Heart left ventricle (tissue), 16 donors: Measurements from ENCODE around the gene EPHA5. TPM values are rescaled to one million over a fixed set of nuclear protein-coding genes. Genes with fewer than 3 reads are reported as not detected.

ENCODE experiments used
- ATAC-seq, 4 donors: fragments of 200-7000 bp; cut with Tn5 transposase; one replicate each; pipeline ENCODE4 v1.9.1; 2020 to 2022; ENCODE audit warnings: moderate library complexity in 4 of 4, mild to moderate bottlenecking in 3 of 4, moderate number of reproducible peaks in 1 of 4
- DNase-seq, 5 donors: peaks; one replicate each; pipeline ENCODE4 v3.0.0-alpha.2; 2020
- H3K27ac ChIP-seq, 12 donors: fragments of 200-600 bp; sonication (generic) in 4 of 12; one replicate each; pipeline versions ENCODE4 v1.5.0 to v1.8.0; 2016 to 2022; ENCODE audit warnings: mild to moderate bottlenecking in 2 of 12
- H3K27me3 ChIP-seq, 9 donors: fragments of 200-600 bp; sonication (generic) in 2 of 9; one replicate each; pipeline versions ENCODE4 v1.5.1 to v1.8.0; 2016 to 2022; ENCODE audit warnings: mild to moderate bottlenecking in 3 of 9
- H3K36me3 ChIP-seq, 9 donors: fragments of 200-600 bp; sonication (generic) in 2 of 9; one replicate each; pipeline versions ENCODE4 v1.5.0 to v1.8.0; 2018 to 2022; ENCODE audit warnings: mild to moderate bottlenecking in 2 of 9
- H3K4me1 ChIP-seq, 12 donors: fragments of 200-600 bp; sonication (generic) in 4 of 12; one replicate each; pipeline versions ENCODE4 v1.5.0 to v1.8.0; 2016 to 2022; ENCODE audit warnings: mild to moderate bottlenecking in 3 of 12
- H3K4me3 ChIP-seq, 12 donors: fragments of 200-600 bp; sonication (generic) in 4 of 12; one replicate each; pipeline versions ENCODE4 v1.5.0 to v1.8.0; 2017 to 2022; ENCODE audit warnings: mild to moderate bottlenecking in 9 of 12, moderate library complexity in 4 of 12
- H3K9me3 ChIP-seq, 12 donors: fragments of 200-600 bp; sonication (generic) in 4 of 12; one replicate each; pipeline versions ENCODE4 v1.5.0 to v1.8.0; 2016 to 2022; ENCODE audit warnings: mild to moderate bottlenecking in 1 of 12
- CTCF ChIP-seq, 12 donors: fragments of 200-600 bp; sonication (generic) in 4 of 12; IDR thresholded peaks; one replicate each; pipeline versions ENCODE4 v1.5.0 to v1.8.0; 2018 to 2022; ENCODE audit warnings: antibody characterized with exemption in 12 of 12, mild to moderate bottlenecking in 5 of 12
- POLR2A ChIP-seq, 2 donors: fragments of 450-650 bp; IDR thresholded peaks; one replicate each; pipeline ENCODE4 v1.6.1; 2017; ENCODE audit warnings: antibody characterized with exemption in 2 of 2, mild to moderate bottlenecking in 2 of 2, moderate library complexity in 2 of 2
- WGBS, 4 donors: extraction: QIAGEN DNeasy Blood & Tissue Kit in 2 of 4; methylation state at CpG; one replicate each; pipeline versions ENCODE4 v1.1.5 to v1.1.7; 2013 to 2018; 5-methylcytosine and 5-hydroxymethylcytosine counted together
- intact Hi-C, 10 donors: fragments of 100-400 bp; cut with DNase I; formaldehyde crosslinking; loops; one replicate each; pipeline versions ENCODE4 v1.11.1 to v1.14.2; 2022
- polyA plus RNA-seq, 2 donors: library from polyadenylated mRNA; stranded (reverse); fragments of 200-250 nt; gene quantifications; one replicate each; pipeline ENCODE4 v1.2.3, GENCODE V29; 2013
- total RNA-seq, 9 donors: library from RNA; depleted of rRNA in 2 of 9; stranded (reverse); fragments of >200 nt in 2 of 9; fragmentation: NEBNext Ultra II Directional in 3 of 9; extraction: Animal tissue kit (Norgen Biotek cat#: 25700) in 3 of 9; gene quantifications; one replicate each; pipeline versions ENCODE4 v1.1.0 to v1.2.4, GENCODE V29; 2016 to 2023
- donor health status: ischemic (EF 13 %, LVEDD 7.1; RV severe dilation, severe dysfunction).
- donor health status: healthy with polysubstance abuse.
- donor health status: DM: no; HTN: yes; CAD: no.
- donor health status: DM: no; HTN: no; CAD: no.
- donor health status: ischemic (EF 25% LVEDD 6.9; RV normal size, moderate dysfunction).
- donor health status: ischemic (EF 25% LVEDD 5.7; RV mildly dilated, moderate dysfunction).
- donor health status: healthy.
- donor health status: DM: yes; HTN: yes; CAD: no.
- donor health status: ischemic (EF 35%, LVEDD 5.7; RV mildly dilated, moderate dysfunction).
- donor health status: nonischemic (EF 11% LVEDD 7.7; RV severe dilation, severe dysfunction).
- donor health status: DM: yes; HTN: yes; CAD: no.
- donor health status: PGD.
- donor health status: ischemic (EF 29% LVEDD 5.4; RV normal size, mild dysfunction).
- donor health status: nonischemic (EF 23%, LVEDD 6.1; RV moderate dilation, normal function).

Gene EPHA5
- total and polyA plus RNA-seq, 11 donors: 0.01 to 0.56 (median 0.12) TPM; not detected in 2

GRCh38 chr4:65420036-65420435 lies 250.3 kb downstream of the EPHA5 start:
- Histone ChIP-seq H3K9me3 (no peaks in the 10 kb centered on the region), H3K4me1 (no peaks in the 10 kb centered on the region), H3K27me3 (no peaks in the 10 kb centered on the region), H3K27ac (no peak overlapping the region), H3K36me3 (no peaks in the 10 kb centered on the region), H3K4me3 (no peak overlapping the region)
- intact Hi-C loops: no loop called here
- no peak for DNase-seq
- TF ChIP-seq CTCF (IDR thresholded peaks at IDR 0.05) (no peak), POLR2A (IDR thresholded peaks at IDR 0.05) (no peak)
- no peak for ATAC-seq

- H3K4me3 ChIP-seq: no peak overlapping the region
- H3K36me3 ChIP-seq: no peaks in the 10 kb centered on the region
- H3K4me1 ChIP-seq: no peaks in the 10 kb centered on the region
- intact Hi-C loops: no loop called here
- no peak for TF ChIP-seq POLR2A (IDR thresholded peaks at IDR 0.05)
- no peak for TF ChIP-seq CTCF (IDR thresholded peaks at IDR 0.05)
- H3K27me3 ChIP-seq: no peaks in the 10 kb centered on the region
- H3K9me3 ChIP-seq: no peaks in the 10 kb centered on the region
- ATAC-seq: peak; percentile 66 to 79 (median 73)
- WGBS, 4 donors: 6 to 16% (median 12%) methylated on average over 3 of the region's 3 CpGs
- peak in 3 of 5 donors; percentile 36 to 63 (median 51) for DNase-seq
- H3K27ac ChIP-seq: no peak overlapping the region
Observed at GRCh38 chr4:65416891-65417290, 253.4 kb downstream of the EPHA5 start.

GRCh38 chr4:65407483-65407882 lies 262.8 kb downstream of the EPHA5 start:
- Histone ChIP-seq H3K4me1 (no peaks in the 10 kb centered on the region), H3K9me3 (peaks cover 0 to 5% (median 0%) of the 10 kb centered on the region in 12 donors), H3K27me3 (no peaks in the 10 kb centered on the region), H3K4me3 (no peak overlapping the region), H3K27ac (no peak overlapping the region), H3K36me3 (no peaks in the 10 kb centered on the region)
- intact Hi-C loops: no loop called here
- ATAC-seq (no peak), DNase-seq (no peak)
- WGBS, 4 donors: 82 to 91% (median 84%) methylated on average over 4 of the region's 4 CpGs
- no peak for TF ChIP-seq CTCF (IDR thresholded peaks at IDR 0.05)
- TF ChIP-seq POLR2A (IDR thresholded peaks at IDR 0.05): no peak

- TF ChIP-seq CTCF (IDR thresholded peaks at IDR 0.05): peak in 3 of 12 donors; percentile 21 to 48 (median 41)
- no peak for TF ChIP-seq POLR2A (IDR thresholded peaks at IDR 0.05)
- intact Hi-C loops: no loop called here
- ATAC-seq: no peak
Observed at GRCh38 chr4:65401083-65401482, 269.2 kb downstream of the EPHA5 start.

More at GRCh38 chr4:65401083-65401482, 269.2 kb downstream of the EPHA5 start:
- Histone ChIP-seq H3K4me1 (no peaks in the 10 kb centered on the region), H3K27ac (no peak overlapping the region), H3K27me3 (no peaks in the 10 kb centered on the region), H3K36me3 (no peaks in the 10 kb centered on the region), H3K4me3 (no peak overlapping the region), H3K9me3 (no peaks in the 10 kb centered on the region)
- no peak for DNase-seq
